Liver (tissue), 9 donors: ENCODE results near the gene APOH. TPM values are rescaled to one million over a fixed set of nuclear protein-coding genes. Genes with fewer than 3 reads are reported as not detected.

Experiments
- DNase-seq: peaks from one replicate; pipeline ENCODE4 v3.0.0-alpha.2; 2017; ENCODE audit warnings: low spot score
- H3K27ac ChIP-seq, 2 donors: one replicate each; pipeline ENCODE4 v1.7.0; 2013; ENCODE audit warnings: inconsistent platforms in 2 of 2, low read length in 2 of 2, control low read depth in 1 of 2, low read depth in 1 of 2, mild to moderate bottlenecking in 1 of 2
- H3K27me3 ChIP-seq, 4 donors: one replicate each; pipeline versions ENCODE4 v1.6.1 to v1.7.0; 2013; ENCODE audit warnings: low read length in 3 of 4, inconsistent platforms in 1 of 4, mild to moderate bottlenecking in 1 of 4, moderate library complexity in 1 of 4; ENCODE audit not compliant: control insufficient read depth in 4 of 4, insufficient read depth in 4 of 4
- H3K36me3 ChIP-seq, 4 donors: one replicate each; pipeline versions ENCODE4 v1.6.1 to v1.7.0; 2013; ENCODE audit warnings: low read length in 3 of 4, mild to moderate bottlenecking in 3 of 4, low read depth in 1 of 4, moderate library complexity in 1 of 4; ENCODE audit not compliant: control insufficient read depth in 4 of 4, insufficient read depth in 3 of 4
- H3K4me1 ChIP-seq, 4 donors: one replicate each; pipeline versions ENCODE4 v1.6.1 to v1.7.0; 2013; ENCODE audit warnings: low read length in 3 of 4, mild to moderate bottlenecking in 3 of 4, moderate library complexity in 1 of 4; ENCODE audit not compliant: control insufficient read depth in 4 of 4, insufficient read depth in 4 of 4
- H3K4me3 ChIP-seq, 3 donors: one replicate each; pipeline versions ENCODE4 v1.6.1 to v1.7.0; 2013; ENCODE audit warnings: low read length in 3 of 3, control low read depth in 1 of 3, low read depth in 1 of 3, mild to moderate bottlenecking in 1 of 3
- H3K9ac ChIP-seq, 2 donors: one replicate each; pipeline ENCODE4 v1.7.0; 2013; ENCODE audit warnings: low read length in 2 of 2, mild to moderate bottlenecking in 2 of 2, moderate library complexity in 2 of 2, control low read depth in 1 of 2, low read depth in 1 of 2
- H3K9me3 ChIP-seq, 4 donors: one replicate each; pipeline versions ENCODE4 v1.6.1 to v1.7.0; 2013; ENCODE audit warnings: low read length in 3 of 4; ENCODE audit not compliant: control insufficient read depth in 4 of 4
- ATF3 ChIP-seq: IDR thresholded peaks from 2 replicates; pipeline ENCODE4 v1.6.1; 2016; ENCODE audit warnings: antibody characterized with exemption
- EGR1 ChIP-seq, 2 donors: IDR thresholded peaks; 2 replicates each; pipeline ENCODE4 v1.6.1; 2016 to 2018; ENCODE audit warnings: antibody characterized with exemption in 2 of 2, low read depth in 2 of 2
- FOXA1 ChIP-seq: IDR thresholded peaks from 2 replicates; pipeline ENCODE4 v1.6.1; 2016; ENCODE audit warnings: antibody characterized with exemption
- HNF4A ChIP-seq, 2 donors: conservative IDR thresholded peaks; 2 replicates each; pipeline ENCODE4 v1.6.1; 2016; ENCODE audit warnings: antibody characterized with exemption in 2 of 2, mild to moderate bottlenecking in 2 of 2
- HNF4G ChIP-seq: IDR thresholded peaks from 2 replicates; pipeline ENCODE4 v1.6.1; 2016; ENCODE audit warnings: antibody characterized with exemption
- JUND ChIP-seq, 2 donors: IDR thresholded peaks; 2 replicates each; pipeline ENCODE4 v1.6.1; 2016; ENCODE audit warnings: antibody characterized with exemption in 2 of 2
- NR2F2 ChIP-seq: IDR thresholded peaks from 2 replicates; pipeline ENCODE4 v1.6.1; 2016; ENCODE audit warnings: antibody characterized with exemption
- RAD21 ChIP-seq, 2 donors: IDR thresholded peaks; 2 replicates each; pipeline ENCODE4 v1.6.1; 2016; ENCODE audit warnings: antibody characterized with exemption in 2 of 2, mild to moderate bottlenecking in 2 of 2
- RXRA ChIP-seq, 2 donors: IDR thresholded peaks; 2 replicates each; pipeline ENCODE4 v1.6.1; 2017 to 2018; ENCODE audit warnings: antibody characterized with exemption in 2 of 2, mild to moderate bottlenecking in 1 of 2
- SP1 ChIP-seq: IDR thresholded peaks from 2 replicates; pipeline ENCODE4 v1.6.1; 2018; ENCODE audit warnings: antibody characterized with exemption, mild to moderate bottlenecking
- TAF1 ChIP-seq: conservative IDR thresholded peaks from 2 replicates; pipeline ENCODE4 v1.6.1; 2016; ENCODE audit warnings: antibody characterized with exemption, mild to moderate bottlenecking
- YY1 ChIP-seq: IDR thresholded peaks from 2 replicates; pipeline ENCODE4 v1.6.1; 2016; ENCODE audit warnings: antibody characterized with exemption, mild to moderate bottlenecking
- ZBTB33 ChIP-seq: IDR thresholded peaks from 2 replicates; pipeline ENCODE4 v1.6.1; 2016; ENCODE audit warnings: antibody characterized with exemption
- WGBS: extraction: QIAGEN DNeasy Blood & Tissue Kit; methylation state at CpG from one replicate; pipeline ENCODE4 v1.1.7; 2013; 5-methylcytosine and 5-hydroxymethylcytosine counted together
- polyA plus RNA-seq, 2 donors: library from polyadenylated mRNA; stranded (reverse) in 1 of 2; unstranded in 1 of 2; fragments of 200-250 nt in 1 of 2; fragments of >200 nt in 1 of 2; fragmentation: Nextera tagmentation in 1 of 2; extraction: Ambion mirVana in 1 of 2; gene quantifications; one replicate each; pipeline versions ENCODE4 v1.2.1 to v1.2.3, GENCODE V29; 2013 to 2015
- total RNA-seq, 2 donors: library from RNA; depleted of rRNA; stranded (reverse); fragments of >200 nt; gene quantifications; one replicate each; pipeline ENCODE4 v1.2.3, GENCODE V29; 2014
- TF ChIP-seq, protein P1 (sequence below): fragments of 150-350 bp; IDR thresholded peaks from 2 replicates; pipeline ENCODE4 v1.5.1; 2017; ENCODE audit warnings: improper control_type of control experiment, low read depth, low read length; ENCODE audit not compliant: missing input control
- TF ChIP-seq, protein P2 (sequence below): IDR thresholded peaks from 2 replicates; pipeline ENCODE4 v1.6.1; 2016; ENCODE audit warnings: antibody characterized with exemption
- donor health status: healthy.
- donor health status: healthy.
- donor health status: healthy.
- donor health status: healthy.
- donor health status: healthy.

The APOH gene
- total and polyA plus RNA-seq, 4 donors, result 2,858 to 7,307 (median 5,841) TPM

DNA sequence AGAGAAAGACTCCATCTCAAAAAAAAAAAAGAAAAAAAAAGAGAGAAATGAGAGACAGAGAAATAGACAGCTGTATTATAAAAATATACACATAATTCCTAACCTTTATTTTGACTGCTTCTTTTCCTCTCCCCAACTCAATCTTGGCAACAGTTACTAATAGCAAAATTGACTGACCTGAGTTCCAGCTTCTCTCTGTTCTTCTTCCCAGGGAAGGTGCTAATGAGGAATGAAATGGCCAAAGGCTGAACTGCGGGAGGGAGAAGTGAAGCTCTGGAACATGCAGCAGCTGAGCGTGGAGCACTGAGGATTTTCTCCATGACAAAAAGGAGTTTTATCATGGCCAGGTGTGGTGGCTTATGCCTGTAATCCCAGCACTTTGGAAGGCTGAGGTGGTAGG lies 48.0 kb upstream of the APOH start:
- H3K9ac ChIP-seq, result no peak overlapping the region
- H3K27ac ChIP-seq, result no peak overlapping the region
- no peak for DNase-seq
- no peaks in the 10 kb centered on the region for H3K36me3 ChIP-seq
- H3K4me1 ChIP-seq, result no peaks in the 10 kb centered on the region
- H3K9me3 ChIP-seq, result no peaks in the 10 kb centered on the region
- WGBS, result 96% methylated on average over 2 of the region's 2 CpGs
- H3K27me3 ChIP-seq, result no peaks in the 10 kb centered on the region
- H3K4me3 ChIP-seq, result no peak overlapping the region
- TF ChIP-seq ATF3 (no peak), NR2F2 (no peak), HNF4G (no peak), HNF4A (conservative IDR thresholded peaks at IDR 0.05) (no peak)

GRCh38 chr17:66276328-66276937 lies 47.2 kb upstream of the APOH start:
- Histone ChIP-seq H3K9ac (no peak overlapping the region), H3K4me1 (no peaks in the 10 kb centered on the region), H3K9me3 (no peaks in the 10 kb centered on the region), H3K27me3 (no peaks in the 10 kb centered on the region), H3K36me3 (no peaks in the 10 kb centered on the region), H3K27ac (no peak overlapping the region), H3K4me3 (no peak overlapping the region)
- no peak for TF ChIP-seq YY1
- TF ChIP-seq RAD21 (IDR thresholded peaks at IDR 0.05), result no peak
- TF ChIP-seq, protein P1, sequence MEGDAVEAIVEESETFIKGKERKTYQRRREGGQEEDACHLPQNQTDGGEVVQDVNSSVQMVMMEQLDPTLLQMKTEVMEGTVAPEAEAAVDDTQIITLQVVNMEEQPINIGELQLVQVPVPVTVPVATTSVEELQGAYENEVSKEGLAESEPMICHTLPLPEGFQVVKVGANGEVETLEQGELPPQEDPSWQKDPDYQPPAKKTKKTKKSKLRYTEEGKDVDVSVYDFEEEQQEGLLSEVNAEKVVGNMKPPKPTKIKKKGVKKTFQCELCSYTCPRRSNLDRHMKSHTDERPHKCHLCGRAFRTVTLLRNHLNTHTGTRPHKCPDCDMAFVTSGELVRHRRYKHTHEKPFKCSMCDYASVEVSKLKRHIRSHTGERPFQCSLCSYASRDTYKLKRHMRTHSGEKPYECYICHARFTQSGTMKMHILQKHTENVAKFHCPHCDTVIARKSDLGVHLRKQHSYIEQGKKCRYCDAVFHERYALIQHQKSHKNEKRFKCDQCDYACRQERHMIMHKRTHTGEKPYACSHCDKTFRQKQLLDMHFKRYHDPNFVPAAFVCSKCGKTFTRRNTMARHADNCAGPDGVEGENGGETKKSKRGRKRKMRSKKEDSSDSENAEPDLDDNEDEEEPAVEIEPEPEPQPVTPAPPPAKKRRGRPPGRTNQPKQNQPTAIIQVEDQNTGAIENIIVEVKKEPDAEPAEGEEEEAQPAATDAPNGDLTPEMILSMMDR, result no peak
- TF ChIP-seq NR2F2, result no peak
- TF ChIP-seq ATF3, result no peak
- TF ChIP-seq SP1, result no peak
- TF ChIP-seq, protein P2, sequence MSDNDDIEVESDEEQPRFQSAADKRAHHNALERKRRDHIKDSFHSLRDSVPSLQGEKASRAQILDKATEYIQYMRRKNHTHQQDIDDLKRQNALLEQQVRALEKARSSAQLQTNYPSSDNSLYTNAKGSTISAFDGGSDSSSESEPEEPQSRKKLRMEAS, result no peak
- no peak for TF ChIP-seq FOXA1
- no peak for TF ChIP-seq JUND (IDR thresholded peaks at IDR 0.05)
- no peak for TF ChIP-seq EGR1 (IDR thresholded peaks at IDR 0.05; ENCODE audit: low read depth in 2 of 2)
- TF ChIP-seq ZBTB33, result no peak
- no peak for TF ChIP-seq RXRA (IDR thresholded peaks at IDR 0.05)
- TF ChIP-seq TAF1, result no peak
- DNase-seq, result no peak
- 93% methylated on average over 3 of the region's 3 CpGs for WGBS

DNA sequence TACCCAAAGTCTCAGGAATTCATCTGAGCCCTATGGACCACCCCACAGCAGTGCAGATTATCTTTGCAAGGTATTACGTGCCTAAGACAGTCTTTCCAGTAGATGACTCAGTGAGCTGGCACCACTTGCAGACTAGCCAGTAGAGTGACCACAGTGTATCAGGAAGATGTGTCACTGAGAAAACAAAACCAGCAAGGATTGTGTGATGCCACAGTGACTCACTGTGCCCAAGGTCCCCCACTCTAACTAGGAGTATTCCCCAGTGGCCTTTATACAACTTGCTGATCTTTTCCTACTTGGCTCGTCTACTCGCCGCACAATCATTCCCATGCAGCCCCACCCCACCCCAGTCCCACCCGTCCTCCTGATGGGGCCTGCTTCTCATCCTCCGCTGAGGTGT lies 46.4 kb upstream of the APOH start:
- Histone ChIP-seq H3K36me3 (no peaks in the 10 kb centered on the region), H3K9ac (no peak overlapping the region), H3K27ac (no peak overlapping the region), H3K9me3 (no peaks in the 10 kb centered on the region), H3K27me3 (no peaks in the 10 kb centered on the region), H3K4me1 (no peaks in the 10 kb centered on the region), H3K4me3 (no peak overlapping the region)
- 88% methylated on average over 6 of the region's 6 CpGs for WGBS
- no peak for DNase-seq
- TF ChIP-seq NR2F2, result no peak
- peak in 1 of 2 donors; percentile 26 for TF ChIP-seq JUND (IDR thresholded peaks at IDR 0.05)
- no peak for TF ChIP-seq EGR1 (IDR thresholded peaks at IDR 0.05; ENCODE audit: low read depth in 2 of 2)
- no peak for TF ChIP-seq ZBTB33
- TF ChIP-seq HNF4G, result no peak
- TF ChIP-seq FOXA1, result no peak
- no peak for TF ChIP-seq RAD21 (IDR thresholded peaks at IDR 0.05)
